Measurements from ENCODE around the gene ZNF786.
"Not testable (repeated sequence)": the region's sequence is repeated elsewhere in the genome, so short reads cannot be mapped to it uniquely, and the experiment has no call there.

The ZNF786 gene

GRCh38 chr7:149081914-149082313, 8.6 kb downstream of the ZNF786 start:
- no peak for DNase-seq

- DNase-seq = no peak
These were observed 12.9 kb downstream of the ZNF786 start for GRCh38 chr7:149077594-149077993.

GRCh38 chr7:149075286-149075685, 15.2 kb downstream of the ZNF786 start:
- DNase-seq = no peak

GRCh38 chr7:149074116-149074885, 16.2 kb downstream of the ZNF786 start:
- DNase-seq = no peak

GRCh38 chr7:149072438-149072775, 18.1 kb downstream of the ZNF786 start:
- no peak for DNase-seq

- peak; percentile 61 for DNase-seq
These were observed 18.7 kb downstream of the ZNF786 start for GRCh38 chr7:149071641-149072437.

- no peak for DNase-seq
These were observed 19.3 kb downstream of the ZNF786 start for GRCh38 chr7:149071182-149071635.

GRCh38 chr7:149070372-149071125, 20.0 kb downstream of the ZNF786 start:
- DNase-seq = no peak

- DNase-seq = no peak
These were observed 22.6 kb downstream of the ZNF786 start for GRCh38 chr7:149067869-149068268.

- no peak for DNase-seq
These were observed 27.0 kb downstream of the ZNF786 start for GRCh38 chr7:149063476-149063875.

- not testable (repeated sequence) for DNase-seq
These were observed 28.2 kb downstream of the ZNF786 start for GRCh38 chr7:149062217-149062899.

GRCh38 chr7:149060156-149060555, 30.4 kb downstream of the ZNF786 start:
- DNase-seq = no peak

- no peak for DNase-seq
These were observed 36.6 kb downstream of the ZNF786 start for GRCh38 chr7:149053885-149054284.

GRCh38 chr7:149053384-149053783, 37.1 kb downstream of the ZNF786 start:
- no peak for DNase-seq

- no peak for DNase-seq
These were observed 39.6 kb downstream of the ZNF786 start for GRCh38 chr7:149050941-149051340.

GRCh38 chr7:149048805-149049204, 41.7 kb downstream of the ZNF786 start:
- DNase-seq = no peak

- no peak for DNase-seq
These were observed 44.1 kb downstream of the ZNF786 start for GRCh38 chr7:149046416-149046815.

- no peak for DNase-seq
These were observed 46.6 kb downstream of the ZNF786 start for GRCh38 chr7:149043936-149044335.

GRCh38 chr7:149041350-149041749, 49.2 kb downstream of the ZNF786 start:
- DNase-seq = no peak

- not testable (repeated sequence) for DNase-seq
These were observed 51.9 kb downstream of the ZNF786 start for GRCh38 chr7:149038641-149039040.

GRCh38 chr7:149036676-149037075, 53.8 kb downstream of the ZNF786 start:
- DNase-seq = no peak

GRCh38 chr7:149031353-149031910, 59.1 kb downstream of the ZNF786 start:
- DNase-seq = no peak

All from activated T-cell treated with anti-CD3 and anti-CD28 coated beads, Interleukin-2, amount 50 U/mL, for 1 hour (primary cell).